ENCODE data around the gene KIF14. TPM values are rescaled to one million over a fixed set of nuclear protein-coding genes. Genes with fewer than 3 reads are reported as not detected.

KIF14 gene
- total and polyA plus RNA-seq, 2 of the 4 experiments (the other 2 are of a cell fraction): 2.3 to 4.7 TPM

GRCh38 chr1:200525090-200525987, 95.2 kb downstream of the KIF14 start:
- no peak overlapping the region for H3K4me3 ChIP-seq (ENCODE audit: insufficient read depth, low read depth, low read length)
- 83% methylated on average over 1 of the region's 9 CpGs; no CpG with 5 or more reads in 1 of the 2 experiments for WGBS, 2 experiments (ENCODE audit: extremely low coverage in 2 of 2, insufficient read length in 1 of 2)
- no peak overlapping the region for H2BK5ac ChIP-seq (ENCODE audit: low read depth, low read length, poor library complexity, severe bottlenecking)
- H2BK20ac ChIP-seq (ENCODE audit: low read depth, low read length): no peak overlapping the region
- intact Hi-C loops (cut with micrococcal nuclease) (no loop called here), dilution Hi-C loops (cut with HindIII; ENCODE audit: low sequenced_read_pairs, unreplicated experiment) (no loop called here), in situ Hi-C loops (cut with MboI; ENCODE audit: low sequenced_read_pairs) (no loop called here)
- no peak overlapping the region for H3K23ac ChIP-seq (ENCODE audit: low read depth, low read length)
- no peak for TF ChIP-seq USF2 (IDR thresholded peaks at IDR 0.05; ENCODE audit: low read depth, low read length)
- peak; percentile 44; the same call in 1 of the 2 replicates for TF ChIP-seq CEBPB (IDR thresholded peaks at IDR 0.05; ENCODE audit: low read depth, low read length)
- no peak for TF ChIP-seq FOS (IDR thresholded peaks at IDR 0.05; ENCODE audit: low read depth, low read length)
- TF ChIP-seq RFX5 (IDR thresholded peaks at IDR 0.05; ENCODE audit: low read depth, low read length): no peak
- TF ChIP-seq ELK1 (IDR thresholded peaks at IDR 0.05; ENCODE audit: borderline replicate concordance, low read depth, low read length): no peak
- TF ChIP-seq CTCF (conservative IDR thresholded peaks at IDR 0.05; ENCODE audit: low read depth, low read length): no peak
- TF ChIP-seq MXI1 (IDR thresholded peaks at IDR 0.05; ENCODE audit: borderline replicate concordance, low read depth, low read length): no peak
- TF ChIP-seq CHD1 (IDR thresholded peaks at IDR 0.05; ENCODE audit: low read depth, low read length): no peak
- no peak for TF ChIP-seq MAZ (IDR thresholded peaks at IDR 0.05; ENCODE audit: borderline replicate concordance, low read depth, low read length)
- 0 out of 2 replicates have a peak, but pooled peaks have one; percentile 9 for TF ChIP-seq MAFK (IDR thresholded peaks at IDR 0.05; ENCODE audit: low read depth, low read length)
- TF ChIP-seq BHLHE40 (IDR thresholded peaks at IDR 0.05; ENCODE audit: low read depth, low read length): no peak
- TF ChIP-seq RAD21 (IDR thresholded peaks at IDR 0.05; ENCODE audit: low read length): no peak
- no peak for TF ChIP-seq SMC3 (IDR thresholded peaks at IDR 0.05; ENCODE audit: low read depth, low read length)
- no peak overlapping the region for H2AK9ac ChIP-seq (replicated peaks; ENCODE audit: low read depth, low read length, poor library complexity)
- H3K36me3 ChIP-seq (ENCODE audit: control insufficient read depth, insufficient read depth, low read length): no peaks in the 10 kb centered on the region
- H3K27ac ChIP-seq (ENCODE audit: insufficient read depth, low read length): no peak overlapping the region
- no peaks in the 10 kb centered on the region for H3K9me1 ChIP-seq (ENCODE audit: insufficient read depth, low read length)
- no peak overlapping the region for H2BK120ac ChIP-seq (ENCODE audit: low read depth, low read length)
- H3K14ac ChIP-seq (replicated peaks; ENCODE audit: low read depth, low read length): no peak overlapping the region
- no peak overlapping the region for H4K91ac ChIP-seq (ENCODE audit: insufficient read depth, low read depth, low read length)
- DNase-seq (peak; percentile 68), ATAC-seq (ENCODE audit: low read depth) (peak; percentile 57)
- H3K56ac ChIP-seq (ENCODE audit: extremely low read depth, insufficient read depth, low read length): no peak overlapping the region
- H2AFZ ChIP-seq (replicated peaks; ENCODE audit: low read length, poor library complexity): peak overlapping the region; percentile 49
- no peaks in the 10 kb centered on the region for H3K27me3 ChIP-seq (ENCODE audit: control insufficient read depth, insufficient read depth, low read length)
- H4K20me1 ChIP-seq (ENCODE audit: insufficient read depth, low read length): no peaks in the 10 kb centered on the region
- no peak overlapping the region for H4K8ac ChIP-seq (ENCODE audit: low read depth in 2 of 2, low read length in 2 of 2)
- no peaks in the 10 kb centered on the region for H3K79me1 ChIP-seq (ENCODE audit: low read depth in 1 of 2, low read length in 2 of 2)
- ChIA-PET POLR2A (ENCODE audit: unreplicated experiment) (interaction anchor here (0.6 to 0.7 kb wide), 2 partner anchors 12 to 85 kb away, joined by 3 to 11 read pairs; no protein-coding TSS in a partner anchor), CTCF (no interaction called here)
- no peak overlapping the region for H4K5ac ChIP-seq (ENCODE audit: low read depth, low read length)
- H3K9ac ChIP-seq (ENCODE audit: low read depth, low read length): no peak overlapping the region
- no peaks in the 10 kb centered on the region for H3K9me3 ChIP-seq (ENCODE audit: control insufficient read depth, insufficient read depth, low read length)
- H3K4me1 ChIP-seq (ENCODE audit: control insufficient read depth, insufficient read depth, low read length): peaks cover 5% of the 10 kb centered on the region; the same call in 1 of the 2 replicates
- H3K4me2 ChIP-seq (ENCODE audit: low read depth, low read length): no peak overlapping the region
- H3K4ac ChIP-seq (ENCODE audit: low read depth, low read length): no peak overlapping the region
- BruUV-seq (replicated peaks): no TSS peak
- H2AK5ac ChIP-seq (ENCODE audit: low read depth, low read length): no peak overlapping the region
- H3K18ac ChIP-seq (ENCODE audit: low read depth, low read length): no peak overlapping the region
- H2BK15ac ChIP-seq (ENCODE audit: low read depth, low read length): no peak overlapping the region

Measured in IMR-90 (cell line).